ENCODE measurements around the gene PBX4.

Gene PBX4

GRCh38 chr19:19553670-19554069 is 64.8 kb downstream of the PBX4 start:
- Mint-ChIP-seq H3K4me3 (no peak overlapping the region), H3K4me1 (peaks cover 0 to 2% of the 10 kb centered on the region in 2 donors), H3K36me3 (peaks cover 0 to 5% of the 10 kb centered on the region in 2 donors), H3K27me3 (peaks cover 6 to 17% of the 10 kb centered on the region in 2 donors), H3K27ac (no peak overlapping the region), H3K9me3 (peaks cover 0 to 2% of the 10 kb centered on the region in 2 donors)
- ATAC-seq (replicated peaks) (no peak), DNase-seq (no peak)

- no peaks in the 10 kb centered on the region for H3K4me1 Mint-ChIP-seq
- peaks cover 6 to 20% of the 10 kb centered on the region in 2 donors for H3K27me3 Mint-ChIP-seq
- no peaks in the 10 kb centered on the region for H3K36me3 Mint-ChIP-seq
- H3K27ac Mint-ChIP-seq, result no peak overlapping the region
- peak in 1 of 2 donors; percentile 62 for ATAC-seq (replicated peaks)
- H3K9me3 Mint-ChIP-seq, result peaks cover 0 to 2% of the 10 kb centered on the region in 2 donors
- DNase-seq, result no peak
- no peak overlapping the region for H3K4me3 Mint-ChIP-seq
Measured at GRCh38 chr19:19552798-19553197, 65.7 kb downstream of the PBX4 start.

GRCh38 chr19:19551853-19552192 is 66.7 kb downstream of the PBX4 start:
- peaks cover 6 to 20% of the 10 kb centered on the region in 2 donors for H3K27me3 Mint-ChIP-seq
- no peaks in the 10 kb centered on the region for H3K36me3 Mint-ChIP-seq
- no peak for DNase-seq
- no peak overlapping the region for H3K4me3 Mint-ChIP-seq
- H3K4me1 Mint-ChIP-seq, result no peaks in the 10 kb centered on the region
- H3K9me3 Mint-ChIP-seq, result peaks cover 0 to 2% of the 10 kb centered on the region in 2 donors
- H3K27ac Mint-ChIP-seq, result peak overlapping the region; percentile 67
- no peak for ATAC-seq (replicated peaks)

- H3K4me1 Mint-ChIP-seq, result no peaks in the 10 kb centered on the region
- no peak overlapping the region for H3K27ac Mint-ChIP-seq
- peaks cover 6 to 20% of the 10 kb centered on the region in 2 donors for H3K27me3 Mint-ChIP-seq
- peaks cover 0 to 2% of the 10 kb centered on the region in 2 donors for H3K9me3 Mint-ChIP-seq
- no peak overlapping the region for H3K4me3 Mint-ChIP-seq
- H3K36me3 Mint-ChIP-seq, result no peaks in the 10 kb centered on the region
- DNase-seq (no peak), ATAC-seq (replicated peaks) (no peak)
Measured at GRCh38 chr19:19550972-19551852, 67.3 kb downstream of the PBX4 start.

- no peaks in the 10 kb centered on the region for H3K4me1 Mint-ChIP-seq
- ATAC-seq (replicated peaks), result no peak
- H3K27ac Mint-ChIP-seq, result no peak overlapping the region
- peaks cover 0 to 2% of the 10 kb centered on the region in 2 donors for H3K9me3 Mint-ChIP-seq
- no peak overlapping the region for H3K4me3 Mint-ChIP-seq
- no peak for DNase-seq
- peaks cover 6 to 20% of the 10 kb centered on the region in 2 donors for H3K27me3 Mint-ChIP-seq
- H3K36me3 Mint-ChIP-seq, result no peaks in the 10 kb centered on the region
Measured at GRCh38 chr19:19550485-19550929, 68.0 kb downstream of the PBX4 start.

GRCh38 chr19:19549804-19550464 is 68.6 kb downstream of the PBX4 start:
- Mint-ChIP-seq H3K27ac (no peak overlapping the region), H3K36me3 (no peaks in the 10 kb centered on the region), H3K9me3 (peaks cover 0 to 2% of the 10 kb centered on the region in 2 donors), H3K4me1 (no peaks in the 10 kb centered on the region), H3K4me3 (no peak overlapping the region), H3K27me3 (peaks cover 6 to 20% of the 10 kb centered on the region in 2 donors)
- DNase-seq (no peak), ATAC-seq (replicated peaks) (no peak)

GRCh38 chr19:19548915-19549759 is 69.3 kb downstream of the PBX4 start:
- H3K9me3 Mint-ChIP-seq, result peaks cover 0 to 2% of the 10 kb centered on the region in 2 donors
- peaks cover 6 to 20% of the 10 kb centered on the region in 2 donors for H3K27me3 Mint-ChIP-seq
- no peak for ATAC-seq (replicated peaks)
- no peak overlapping the region for H3K27ac Mint-ChIP-seq
- no peak overlapping the region for H3K4me3 Mint-ChIP-seq
- no peak for DNase-seq
- H3K4me1 Mint-ChIP-seq, result no peaks in the 10 kb centered on the region
- H3K36me3 Mint-ChIP-seq, result no peaks in the 10 kb centered on the region

- Mint-ChIP-seq H3K27me3 (peaks cover 16 to 33% of the 10 kb centered on the region in 2 donors), H3K4me3 (no peak overlapping the region), H3K27ac (no peak overlapping the region), H3K4me1 (no peaks in the 10 kb centered on the region), H3K9me3 (peaks cover 0 to 2% of the 10 kb centered on the region in 2 donors), H3K36me3 (no peaks in the 10 kb centered on the region)
- DNase-seq (no peak), ATAC-seq (replicated peaks) (no peak)
Measured at GRCh38 chr19:19547674-19548336, 70.7 kb downstream of the PBX4 start.

- ATAC-seq (replicated peaks), result no peak
Measured at GRCh38 chr19:19546751-19547162, 71.7 kb downstream of the PBX4 start.

GRCh38 chr19:19545707-19546106 is 72.8 kb downstream of the PBX4 start:
- H3K27me3 Mint-ChIP-seq, result peaks cover 34 to 54% of the 10 kb centered on the region in 2 donors
- no peak overlapping the region for H3K4me3 Mint-ChIP-seq
- no peak overlapping the region for H3K27ac Mint-ChIP-seq
- H3K9me3 Mint-ChIP-seq, result no peaks in the 10 kb centered on the region
- H3K36me3 Mint-ChIP-seq, result no peaks in the 10 kb centered on the region
- DNase-seq (no peak), ATAC-seq (replicated peaks) (no peak)
- peaks cover 7 to 9% of the 10 kb centered on the region in 2 donors for H3K4me1 Mint-ChIP-seq

More at GRCh38 chr19:19546751-19547162, 71.7 kb downstream of the PBX4 start:
- Mint-ChIP-seq H3K27me3 (peaks cover 26 to 43% of the 10 kb centered on the region in 2 donors), H3K36me3 (no peaks in the 10 kb centered on the region), H3K4me3 (no peak overlapping the region), H3K27ac (no peak overlapping the region), H3K9me3 (peaks cover 0 to 2% of the 10 kb centered on the region in 2 donors), H3K4me1 (peaks cover 0 to 2% of the 10 kb centered on the region in 2 donors)
- DNase-seq, result no peak

- ATAC-seq (replicated peaks) (no peak), DNase-seq (no peak)
- Mint-ChIP-seq H3K9me3 (no peaks in the 10 kb centered on the region), H3K27me3 (peaks cover 34 to 57% of the 10 kb centered on the region in 2 donors), H3K36me3 (peaks cover 0 to 2% of the 10 kb centered on the region in 2 donors), H3K4me1 (peaks cover 10 to 12% of the 10 kb centered on the region in 2 donors), H3K4me3 (no peak overlapping the region), H3K27ac (no peak overlapping the region)
Measured at GRCh38 chr19:19544954-19545591, 73.4 kb downstream of the PBX4 start.

- Mint-ChIP-seq H3K27me3 (peaks cover 34 to 57% of the 10 kb centered on the region in 2 donors), H3K9me3 (no peaks in the 10 kb centered on the region), H3K27ac (no peak overlapping the region), H3K4me1 (peaks cover 10 to 17% of the 10 kb centered on the region in 2 donors), H3K4me3 (no peak overlapping the region), H3K36me3 (peaks cover 0 to 2% of the 10 kb centered on the region in 2 donors)
- DNase-seq (no peak), ATAC-seq (replicated peaks) (no peak)
Measured at GRCh38 chr19:19544257-19544953, 74.1 kb downstream of the PBX4 start.

GRCh38 chr19:19543640-19544039 is 74.8 kb downstream of the PBX4 start:
- H3K27ac Mint-ChIP-seq, result no peak overlapping the region

More at GRCh38 chr19:19543640-19544039, 74.8 kb downstream of the PBX4 start:
- Mint-ChIP-seq H3K27me3 (peaks cover 40 to 57% of the 10 kb centered on the region in 2 donors), H3K9me3 (no peaks in the 10 kb centered on the region), H3K4me1 (peaks cover 13 to 24% of the 10 kb centered on the region in 2 donors), H3K4me3 (no peak overlapping the region), H3K36me3 (peaks cover 2 to 4% of the 10 kb centered on the region in 2 donors)
- DNase-seq (no peak), ATAC-seq (replicated peaks) (no peak)
